Measurements from ENCODE around the gene SIX2.

SIX2 gene

GRCh38 chr2:44979581-44979980, 29.7 kb downstream of the SIX2 start:
- no peak overlapping the region for H3K4me3 ChIP-seq (ENCODE audit: low read depth, low read length)
- no peak for TF ChIP-seq CTCF (IDR thresholded peaks at IDR 0.05; ENCODE audit: control insufficient read depth, extremely low read depth, insufficient read depth)
- DNase-seq (ENCODE audit: low read depth) = no peak

DNA sequence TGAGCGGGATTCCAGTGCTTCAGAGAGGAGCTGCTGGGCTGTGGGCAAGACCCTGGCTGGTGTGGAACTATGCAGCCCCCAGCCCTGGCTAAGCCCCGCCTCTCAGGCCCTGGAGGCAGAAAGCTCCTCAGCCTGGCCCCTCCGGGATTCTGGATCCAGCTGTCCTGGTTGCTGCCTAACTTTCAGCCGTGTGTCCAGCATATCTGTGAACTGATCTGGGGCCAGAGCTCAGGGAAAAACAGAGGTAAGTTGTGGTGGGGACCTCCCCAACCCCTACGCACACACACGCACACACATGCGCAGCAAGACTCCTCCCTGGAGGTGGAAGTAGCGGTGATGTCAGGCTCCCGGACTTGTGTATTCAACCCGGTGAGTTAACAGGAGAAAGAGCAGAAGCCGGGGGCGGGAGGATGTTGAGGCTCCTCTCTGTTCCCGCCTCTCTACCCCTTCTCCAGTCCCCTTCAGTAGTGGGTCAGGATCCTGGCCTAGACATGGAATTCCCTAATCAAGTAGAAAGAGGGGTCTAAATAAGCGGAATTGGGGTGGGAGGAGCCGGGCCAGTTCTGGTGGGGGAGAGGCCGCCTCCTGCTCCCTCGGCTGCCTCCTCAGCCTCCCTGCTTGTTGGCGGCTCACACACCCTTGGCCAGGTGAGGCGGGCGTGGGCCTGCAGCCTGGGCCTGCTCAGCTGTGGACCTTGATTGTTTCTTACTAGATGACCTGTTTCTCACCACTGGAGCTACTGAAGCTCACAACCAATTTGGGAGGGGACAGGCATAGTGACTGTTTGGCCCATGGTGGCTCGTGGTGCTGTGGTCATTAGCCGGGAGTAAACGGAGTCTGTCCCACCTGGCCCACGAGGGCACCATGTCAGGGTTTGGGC, 33.4 kb downstream of the SIX2 start:
- TF ChIP-seq CTCF (IDR thresholded peaks at IDR 0.05; ENCODE audit: control insufficient read depth, extremely low read depth, insufficient read depth) = no peak
- no peak for DNase-seq (ENCODE audit: low read depth)
- H3K4me3 ChIP-seq (ENCODE audit: low read depth, low read length) = no peak overlapping the region

- no peak overlapping the region for H3K4me3 ChIP-seq (ENCODE audit: low read depth, low read length)
- TF ChIP-seq CTCF (IDR thresholded peaks at IDR 0.05; ENCODE audit: control insufficient read depth, extremely low read depth, insufficient read depth) = peak; percentile 42
- DNase-seq (ENCODE audit: low read depth) = no peak
These were observed 35.1 kb downstream of the SIX2 start for GRCh38 chr2:44974064-44974715.

GRCh38 chr2:44972771-44973535, 36.3 kb downstream of the SIX2 start:
- no peak overlapping the region for H3K4me3 ChIP-seq (ENCODE audit: low read depth, low read length)
- no peak for DNase-seq (ENCODE audit: low read depth)
- no peak for TF ChIP-seq CTCF (IDR thresholded peaks at IDR 0.05; ENCODE audit: control insufficient read depth, extremely low read depth, insufficient read depth)

- TF ChIP-seq CTCF (IDR thresholded peaks at IDR 0.05; ENCODE audit: control insufficient read depth, extremely low read depth, insufficient read depth) = no peak
- no peak for DNase-seq (ENCODE audit: low read depth)
- no peak overlapping the region for H3K4me3 ChIP-seq (ENCODE audit: low read depth, low read length)
These were observed 38.3 kb downstream of the SIX2 start for GRCh38 chr2:44970846-44971450.

DNA sequence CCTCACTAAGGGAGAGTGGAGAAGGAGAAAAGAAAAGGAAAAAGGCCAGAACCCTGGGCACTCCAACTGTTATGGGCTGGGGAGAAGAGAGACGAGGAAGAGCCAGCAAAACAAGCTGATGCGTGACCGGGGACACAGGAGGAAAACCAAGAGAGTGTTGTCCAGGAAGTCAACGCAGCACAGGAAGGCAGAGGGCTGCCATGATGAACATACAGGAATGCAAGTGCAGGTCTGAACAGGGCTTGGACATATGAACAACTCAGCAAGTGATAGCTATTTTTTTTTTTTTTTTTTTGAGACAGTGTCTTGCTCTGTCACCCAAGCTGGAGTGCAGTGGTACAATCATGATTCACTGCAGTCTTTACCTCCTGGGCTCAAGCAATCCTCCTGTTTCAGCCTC, 39.3 kb downstream of the SIX2 start:
- no peak overlapping the region for H3K4me3 ChIP-seq (ENCODE audit: low read depth, low read length)
- no peak for TF ChIP-seq CTCF (IDR thresholded peaks at IDR 0.05; ENCODE audit: control insufficient read depth, extremely low read depth, insufficient read depth)
- no peak for DNase-seq (ENCODE audit: low read depth)

Measured in LNCaP clone FGC (cell line).